ENCODE results near the gene IBTK.
"Not testable (repeated sequence)": the region's sequence is repeated elsewhere in the genome, so short reads cannot be mapped to it uniquely, and the experiment has no call there.

IBTK gene

GRCh38 chr6:82143041-82143481 lies 104.5 kb downstream of the IBTK start:
- H3K9me3 ChIP-seq (ENCODE audit: insufficient read depth, low read depth, low read length) = no peaks in the 10 kb centered on the region

GRCh38 chr6:82142524-82142923 lies 105.0 kb downstream of the IBTK start:
- H3K9me3 ChIP-seq (ENCODE audit: insufficient read depth, low read depth, low read length) = no peaks in the 10 kb centered on the region
- H3K27ac ChIP-seq (ENCODE audit: low read depth, low read length) = no peak overlapping the region
- 81% methylated on average over 4 of the region's 4 CpGs for WGBS
- no peak overlapping the region for H3K4me3 ChIP-seq (ENCODE audit: low read length)
- no peaks in the 10 kb centered on the region for H3K36me3 ChIP-seq (ENCODE audit: insufficient read depth, low read length)
- no peak overlapping the region for H3K9ac ChIP-seq (ENCODE audit: low read depth, low read length)
- H3K27me3 ChIP-seq (ENCODE audit: insufficient read depth, low read length) = no peaks in the 10 kb centered on the region
- H3K4me1 ChIP-seq (ENCODE audit: insufficient read depth, low read length) = peaks cover 16% of the 10 kb centered on the region; the same call in 1 of the 2 replicates

More at GRCh38 chr6:82143041-82143481, 104.5 kb downstream of the IBTK start:
- Histone ChIP-seq H3K36me3 (ENCODE audit: insufficient read depth, low read length) (no peaks in the 10 kb centered on the region), H3K27me3 (ENCODE audit: insufficient read depth, low read length) (no peaks in the 10 kb centered on the region), H3K4me1 (ENCODE audit: insufficient read depth, low read length) (peaks cover 16% of the 10 kb centered on the region; the same call in 1 of the 2 replicates), H3K27ac (ENCODE audit: low read depth, low read length) (no peak overlapping the region), H3K9ac (ENCODE audit: low read depth, low read length) (no peak overlapping the region), H3K4me3 (ENCODE audit: low read length) (no peak overlapping the region)
- 97% methylated on average over 10 of the region's 10 CpGs for WGBS

GRCh38 chr6:82138075-82138791 lies 109.3 kb downstream of the IBTK start:
- no peak overlapping the region for H3K27ac ChIP-seq (ENCODE audit: low read depth, low read length)
- H3K4me1 ChIP-seq (ENCODE audit: insufficient read depth, low read length) = no peaks in the 10 kb centered on the region; the same call in 1 of the 2 replicates
- no peak overlapping the region for H3K9ac ChIP-seq (ENCODE audit: low read depth, low read length)
- WGBS = 90% methylated on average over 7 of the region's 8 CpGs
- H3K9me3 ChIP-seq (ENCODE audit: insufficient read depth, low read depth, low read length) = no peaks in the 10 kb centered on the region
- no peak overlapping the region for H3K4me3 ChIP-seq (ENCODE audit: low read length)
- H3K27me3 ChIP-seq (ENCODE audit: insufficient read depth, low read length) = no peaks in the 10 kb centered on the region
- no peaks in the 10 kb centered on the region for H3K36me3 ChIP-seq (ENCODE audit: insufficient read depth, low read length)

GRCh38 chr6:82131441-82131840 lies 116.1 kb downstream of the IBTK start:
- no peaks in the 10 kb centered on the region for H3K4me1 ChIP-seq (ENCODE audit: insufficient read depth, low read length)
- H3K27ac ChIP-seq (ENCODE audit: low read depth, low read length) = no peak overlapping the region
- 93% methylated on average over 2 of the region's 2 CpGs for WGBS
- no peaks in the 10 kb centered on the region for H3K36me3 ChIP-seq (ENCODE audit: insufficient read depth, low read length)
- no peak overlapping the region for H3K9ac ChIP-seq (ENCODE audit: low read depth, low read length)
- no peak overlapping the region for H3K4me3 ChIP-seq (ENCODE audit: low read length)
- H3K9me3 ChIP-seq (ENCODE audit: insufficient read depth, low read depth, low read length) = no peaks in the 10 kb centered on the region
- H3K27me3 ChIP-seq (ENCODE audit: insufficient read depth, low read length) = no peaks in the 10 kb centered on the region

DNA sequence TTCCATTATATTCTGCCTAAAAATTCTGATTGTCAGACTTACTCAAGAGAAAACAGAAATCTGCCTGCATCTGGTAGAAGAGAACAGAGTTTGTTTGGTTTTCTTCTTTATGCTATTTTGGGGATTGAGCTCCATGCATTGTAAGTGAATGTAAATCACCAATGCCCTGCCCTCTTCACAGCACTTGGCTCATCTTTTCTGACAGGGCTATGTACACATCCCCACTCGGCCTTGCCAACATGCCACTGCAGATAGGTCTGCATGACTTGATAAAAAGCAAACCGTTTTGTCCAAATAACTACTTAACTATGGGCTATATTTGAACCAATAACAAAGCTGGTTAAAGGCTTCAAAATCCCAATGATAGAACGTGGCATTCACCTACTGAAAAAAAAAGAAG lies 117.7 kb downstream of the IBTK start:
- WGBS = 94% methylated on average over 3 of the region's 3 CpGs
- Histone ChIP-seq H3K9me3 (ENCODE audit: insufficient read depth, low read depth, low read length) (no peaks in the 10 kb centered on the region), H3K9ac (ENCODE audit: low read depth, low read length) (no peak overlapping the region)

DNA sequence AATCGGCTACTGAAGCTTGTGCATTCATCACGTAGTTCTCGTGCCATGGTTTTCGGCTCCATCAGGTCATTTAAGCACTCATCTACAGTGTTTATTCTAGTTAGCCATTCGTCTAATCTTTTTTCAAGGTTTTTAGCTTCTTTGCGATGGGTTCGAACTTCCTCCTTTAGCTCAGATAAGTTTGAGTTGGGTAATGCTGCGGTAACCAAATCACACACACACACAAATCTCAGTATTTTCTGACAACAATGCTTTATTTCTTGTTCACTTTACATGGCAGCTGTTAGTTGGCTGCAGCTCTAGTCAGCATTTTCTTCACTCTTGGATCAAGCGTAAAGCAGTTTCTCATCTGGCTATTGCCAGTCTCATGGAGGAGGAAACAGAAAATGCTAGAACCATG lies 118.6 kb downstream of the IBTK start:
- not testable (repeated sequence) for H3K27ac ChIP-seq (ENCODE audit: low read depth, low read length); H3K9me3 ChIP-seq (ENCODE audit: insufficient read depth, low read depth, low read length); H3K27me3 ChIP-seq (ENCODE audit: insufficient read depth, low read length); H3K4me1 ChIP-seq (ENCODE audit: insufficient read depth, low read length); H3K36me3 ChIP-seq (ENCODE audit: insufficient read depth, low read length); H3K4me3 ChIP-seq (ENCODE audit: low read length); H3K9ac ChIP-seq (ENCODE audit: low read depth, low read length)
- 92% methylated on average over 9 of the region's 9 CpGs for WGBS

More for the DNA sequence above, 117.7 kb downstream of the IBTK start:
- Histone ChIP-seq H3K27ac (ENCODE audit: low read depth, low read length) (no peak overlapping the region), H3K4me1 (ENCODE audit: insufficient read depth, low read length) (no peaks in the 10 kb centered on the region), H3K4me3 (ENCODE audit: low read length) (no peak overlapping the region), H3K36me3 (ENCODE audit: insufficient read depth, low read length) (no peaks in the 10 kb centered on the region), H3K27me3 (ENCODE audit: insufficient read depth, low read length) (no peaks in the 10 kb centered on the region)

DNA sequence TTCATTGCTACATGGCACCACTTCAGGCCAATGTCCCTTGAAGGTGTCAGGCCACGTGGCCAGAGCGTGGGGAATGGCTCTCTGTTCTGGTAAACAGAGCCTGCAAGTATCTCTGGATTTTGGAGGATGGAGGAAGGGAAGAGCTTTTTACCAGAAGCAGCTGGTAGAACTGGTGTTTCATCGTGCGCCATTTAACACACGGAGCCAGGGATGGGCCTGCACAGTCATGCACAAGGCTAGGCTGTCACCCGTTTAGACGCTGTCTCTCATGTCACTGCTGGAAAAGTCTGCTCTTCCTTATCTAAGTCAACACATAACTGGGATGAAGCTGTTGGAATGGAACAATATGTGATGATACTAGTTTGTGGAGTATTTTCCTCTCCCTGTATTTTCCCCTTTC lies 123.9 kb downstream of the IBTK start:
- no peak overlapping the region for H3K9ac ChIP-seq (ENCODE audit: low read depth, low read length)
- H3K4me3 ChIP-seq (ENCODE audit: low read length) = no peak overlapping the region
- no peaks in the 10 kb centered on the region for H3K9me3 ChIP-seq (ENCODE audit: insufficient read depth, low read depth, low read length)
- WGBS = 95% methylated on average over 7 of the region's 7 CpGs
- H3K4me1 ChIP-seq (ENCODE audit: insufficient read depth, low read length) = no peaks in the 10 kb centered on the region
- no peak overlapping the region for H3K27ac ChIP-seq (ENCODE audit: low read depth, low read length)
- H3K27me3 ChIP-seq (ENCODE audit: insufficient read depth, low read length) = no peaks in the 10 kb centered on the region
- H3K36me3 ChIP-seq (ENCODE audit: insufficient read depth, low read length) = no peaks in the 10 kb centered on the region
